Smooth muscle cell of trachea (primary cell): ENCODE data around the gene LGALSL. TPM values are rescaled to one million over a fixed set of nuclear protein-coding genes. Genes with fewer than 3 reads are reported as not detected.

Experiments
- total RNA-seq: library from RNA; depleted of rRNA; stranded (reverse); fragments of >200 nt; gene quantifications from 2 replicates; pipeline ENCODE4 v1.2.1, GENCODE V29; 2014

Gene LGALSL
- total RNA-seq = 1.5 and 2.0 TPM in 2 replicates

GRCh38 chr2:64453770-64454385 is at the start of gene LGALSL:
Gene LGALSL, plus strand, starts transcription at chr2:64454162. Its CDS starts 384 bp downstream, at chr2:64454546.

Other genes with a start within 250 kb of the LGALSL start
- 30.8 and 31.3 TPM in 2 replicates for gene AFTPH, start 70.2 kb downstream of the LGALSL start, total RNA-seq
- gene SERTAD2, start 199.8 kb downstream of the LGALSL start, total RNA-seq = 12.9 and 14.2 TPM in 2 replicates